IgD-negative memory B cell (primary cell): ENCODE results near the gene RAD18. TPM values are rescaled to one million over a fixed set of nuclear protein-coding genes. Genes with fewer than 3 reads are reported as not detected.

Experiments
- H3K27ac Mint-ChIP-seq, 3 donors: one replicate each; pipeline ENCODE4 v1.8.0; 2020 to 2022; ENCODE audit warnings: mild to moderate bottlenecking in 3 of 3, mixed read lengths in 3 of 3, moderate library complexity in 1 of 3
- H3K27me3 Mint-ChIP-seq: one replicate; pipeline ENCODE4 v1.8.0; 2021; ENCODE audit warnings: mixed read lengths
- H3K36me3 Mint-ChIP-seq: one replicate; pipeline ENCODE4 v1.8.0; 2020; ENCODE audit warnings: mild to moderate bottlenecking, mixed read lengths
- H3K4me1 Mint-ChIP-seq, 3 donors: one replicate each; pipeline ENCODE4 v1.8.0; 2020 to 2022; ENCODE audit warnings: mixed read lengths in 3 of 3, mild to moderate bottlenecking in 1 of 3
- H3K4me3 Mint-ChIP-seq, 4 donors: one replicate each; pipeline ENCODE4 v1.8.0; 2020 to 2022; ENCODE audit warnings: mild to moderate bottlenecking in 4 of 4, mixed read lengths in 4 of 4, moderate library complexity in 3 of 4
- H3K9me3 Mint-ChIP-seq, 3 donors: one replicate each; pipeline ENCODE4 v1.8.0; 2020 to 2021; ENCODE audit warnings: mixed read lengths in 3 of 3, mild to moderate bottlenecking in 1 of 3
- polyA plus RNA-seq: library from polyadenylated mRNA; unstranded; fragments of 300-500 nt; fragmentation: Illumina TruSeq; gene quantifications from one replicate; pipeline ENCODE4 v1.2.3, GENCODE V29; 2021

Gene RAD18
- polyA plus RNA-seq, 1 donor from 2014 or later: 15.6 TPM

GRCh38 chr3:8990266-8991215 is 27.3 kb upstream of the RAD18 start:
- H3K9me3 Mint-ChIP-seq: no peaks in the 10 kb centered on the region
- no peaks in the 10 kb centered on the region for H3K27me3 Mint-ChIP-seq
- H3K27ac Mint-ChIP-seq: no peak overlapping the region
- no peaks in the 10 kb centered on the region for H3K36me3 Mint-ChIP-seq
- no peaks in the 10 kb centered on the region for H3K4me1 Mint-ChIP-seq
- H3K4me3 Mint-ChIP-seq: no peak overlapping the region

GRCh38 chr3:8988791-8989558 is 25.7 kb upstream of the RAD18 start:
- Mint-ChIP-seq H3K36me3 (no peaks in the 10 kb centered on the region), H3K27ac (no peak overlapping the region), H3K9me3 (no peaks in the 10 kb centered on the region), H3K27me3 (no peaks in the 10 kb centered on the region), H3K4me3 (no peak overlapping the region), H3K4me1 (no peaks in the 10 kb centered on the region)

GRCh38 chr3:8988384-8988655 is 25.0 kb upstream of the RAD18 start:
- no peak overlapping the region for H3K27ac Mint-ChIP-seq
- no peak overlapping the region for H3K4me3 Mint-ChIP-seq
- H3K27me3 Mint-ChIP-seq: peaks cover 2% of the 10 kb centered on the region

GRCh38 chr3:8987645-8988383 is 24.5 kb upstream of the RAD18 start:
- Mint-ChIP-seq H3K27ac (no peak overlapping the region), H3K27me3 (peaks cover 3% of the 10 kb centered on the region), H3K4me3 (no peak overlapping the region), H3K36me3 (peaks cover 2% of the 10 kb centered on the region), H3K9me3 (no peaks in the 10 kb centered on the region), H3K4me1 (no peaks in the 10 kb centered on the region)

More at GRCh38 chr3:8988384-8988655, 25.0 kb upstream of the RAD18 start:
- peaks cover 2% of the 10 kb centered on the region for H3K36me3 Mint-ChIP-seq
- H3K4me1 Mint-ChIP-seq: no peaks in the 10 kb centered on the region
- no peaks in the 10 kb centered on the region for H3K9me3 Mint-ChIP-seq

- H3K27me3 Mint-ChIP-seq: peaks cover 3% of the 10 kb centered on the region
- H3K9me3 Mint-ChIP-seq: no peaks in the 10 kb centered on the region
- no peak overlapping the region for H3K4me3 Mint-ChIP-seq
- H3K27ac Mint-ChIP-seq: no peak overlapping the region
- peaks cover 2% of the 10 kb centered on the region for H3K36me3 Mint-ChIP-seq
- no peaks in the 10 kb centered on the region for H3K4me1 Mint-ChIP-seq
Observed at GRCh38 chr3:8987226-8987625, 24.0 kb upstream of the RAD18 start.

GRCh38 chr3:8986741-8987140 is 23.5 kb upstream of the RAD18 start:
- no peaks in the 10 kb centered on the region for H3K9me3 Mint-ChIP-seq
- peaks cover 4% of the 10 kb centered on the region for H3K27me3 Mint-ChIP-seq
- H3K27ac Mint-ChIP-seq: no peak overlapping the region
- no peaks in the 10 kb centered on the region for H3K4me1 Mint-ChIP-seq
- H3K36me3 Mint-ChIP-seq: peaks cover 2% of the 10 kb centered on the region
- H3K4me3 Mint-ChIP-seq: no peak overlapping the region

- Mint-ChIP-seq H3K4me1 (no peaks in the 10 kb centered on the region), H3K36me3 (peaks cover 2% of the 10 kb centered on the region), H3K27me3 (peaks cover 12% of the 10 kb centered on the region), H3K4me3 (no peak overlapping the region), H3K9me3 (no peaks in the 10 kb centered on the region), H3K27ac (no peak overlapping the region)
Observed at GRCh38 chr3:8985876-8986275, 22.6 kb upstream of the RAD18 start.

GRCh38 chr3:8985411-8985831 is 22.1 kb upstream of the RAD18 start:
- no peaks in the 10 kb centered on the region for H3K4me1 Mint-ChIP-seq
- no peak overlapping the region for H3K4me3 Mint-ChIP-seq
- H3K27ac Mint-ChIP-seq: no peak overlapping the region
- peaks cover 2% of the 10 kb centered on the region for H3K36me3 Mint-ChIP-seq
- peaks cover 14% of the 10 kb centered on the region for H3K27me3 Mint-ChIP-seq
- H3K9me3 Mint-ChIP-seq: peaks cover 0 to 1% (median 0%) of the 10 kb centered on the region in 3 donors

GRCh38 chr3:8984526-8984925 is 21.3 kb upstream of the RAD18 start:
- H3K4me1 Mint-ChIP-seq: no peaks in the 10 kb centered on the region

GRCh38 chr3:8984081-8984480 is 20.8 kb upstream of the RAD18 start:
- peaks cover 2% of the 10 kb centered on the region for H3K36me3 Mint-ChIP-seq
- H3K27me3 Mint-ChIP-seq: peaks cover 17% of the 10 kb centered on the region

More at GRCh38 chr3:8984526-8984925, 21.3 kb upstream of the RAD18 start:
- no peak overlapping the region for H3K4me3 Mint-ChIP-seq
- H3K27me3 Mint-ChIP-seq: peaks cover 14% of the 10 kb centered on the region
- H3K27ac Mint-ChIP-seq: no peak overlapping the region
- peaks cover 0 to 9% (median 2%) of the 10 kb centered on the region in 3 donors for H3K9me3 Mint-ChIP-seq
- H3K36me3 Mint-ChIP-seq: peaks cover 2% of the 10 kb centered on the region

GRCh38 chr3:8983591-8983990 is 20.3 kb upstream of the RAD18 start:
- Mint-ChIP-seq H3K27me3 (peaks cover 17% of the 10 kb centered on the region), H3K4me3 (no peak overlapping the region)

More at GRCh38 chr3:8984081-8984480, 20.8 kb upstream of the RAD18 start:
- Mint-ChIP-seq H3K27ac (no peak overlapping the region), H3K4me1 (no peaks in the 10 kb centered on the region), H3K9me3 (peaks cover 0 to 13% (median 2%) of the 10 kb centered on the region in 3 donors), H3K4me3 (no peak overlapping the region)

GRCh38 chr3:8983026-8983425 is 19.8 kb upstream of the RAD18 start:
- no peak overlapping the region for H3K27ac Mint-ChIP-seq
- H3K27me3 Mint-ChIP-seq: peaks cover 19% of the 10 kb centered on the region
- no peak overlapping the region for H3K4me3 Mint-ChIP-seq
- no peaks in the 10 kb centered on the region for H3K4me1 Mint-ChIP-seq
- peaks cover 0 to 13% (median 4%) of the 10 kb centered on the region in 3 donors for H3K9me3 Mint-ChIP-seq
- peaks cover 2% of the 10 kb centered on the region for H3K36me3 Mint-ChIP-seq

More at GRCh38 chr3:8983591-8983990, 20.3 kb upstream of the RAD18 start:
- Mint-ChIP-seq H3K27ac (no peak overlapping the region), H3K36me3 (peaks cover 2% of the 10 kb centered on the region), H3K4me1 (no peaks in the 10 kb centered on the region), H3K9me3 (peaks cover 0 to 13% (median 4%) of the 10 kb centered on the region in 3 donors)

GRCh38 chr3:8982509-8982908 is 19.2 kb upstream of the RAD18 start:
- Mint-ChIP-seq H3K4me3 (no peak overlapping the region), H3K27ac (peak overlapping the region in 1 of 3 donors; percentile 71), H3K36me3 (peaks cover 2% of the 10 kb centered on the region), H3K4me1 (no peaks in the 10 kb centered on the region), H3K9me3 (peaks cover 0 to 13% (median 4%) of the 10 kb centered on the region in 3 donors), H3K27me3 (peaks cover 21% of the 10 kb centered on the region)

GRCh38 chr3:8981700-8982099 is 18.4 kb upstream of the RAD18 start:
- H3K4me3 Mint-ChIP-seq: no peak overlapping the region
- H3K27ac Mint-ChIP-seq: no peak overlapping the region
- H3K36me3 Mint-ChIP-seq: peaks cover 2% of the 10 kb centered on the region
- peaks cover 27% of the 10 kb centered on the region for H3K27me3 Mint-ChIP-seq
- H3K4me1 Mint-ChIP-seq: no peaks in the 10 kb centered on the region
- H3K9me3 Mint-ChIP-seq: peaks cover 0 to 13% (median 4%) of the 10 kb centered on the region in 3 donors

- peaks cover 0 to 13% (median 4%) of the 10 kb centered on the region in 3 donors for H3K9me3 Mint-ChIP-seq
- peaks cover 28% of the 10 kb centered on the region for H3K27me3 Mint-ChIP-seq
- peaks cover 2% of the 10 kb centered on the region for H3K36me3 Mint-ChIP-seq
- H3K27ac Mint-ChIP-seq: no peak overlapping the region
- H3K4me1 Mint-ChIP-seq: no peaks in the 10 kb centered on the region
- no peak overlapping the region for H3K4me3 Mint-ChIP-seq
Observed at GRCh38 chr3:8981296-8981695, 18.0 kb upstream of the RAD18 start.
